ENCODE measurements around the gene EVX2. TPM values are rescaled to one million over a fixed set of nuclear protein-coding genes. Genes with fewer than 3 reads are reported as not detected.

Gene EVX2
- total RNA-seq, 1 experiment from 2014 or later: not detected

DNA sequence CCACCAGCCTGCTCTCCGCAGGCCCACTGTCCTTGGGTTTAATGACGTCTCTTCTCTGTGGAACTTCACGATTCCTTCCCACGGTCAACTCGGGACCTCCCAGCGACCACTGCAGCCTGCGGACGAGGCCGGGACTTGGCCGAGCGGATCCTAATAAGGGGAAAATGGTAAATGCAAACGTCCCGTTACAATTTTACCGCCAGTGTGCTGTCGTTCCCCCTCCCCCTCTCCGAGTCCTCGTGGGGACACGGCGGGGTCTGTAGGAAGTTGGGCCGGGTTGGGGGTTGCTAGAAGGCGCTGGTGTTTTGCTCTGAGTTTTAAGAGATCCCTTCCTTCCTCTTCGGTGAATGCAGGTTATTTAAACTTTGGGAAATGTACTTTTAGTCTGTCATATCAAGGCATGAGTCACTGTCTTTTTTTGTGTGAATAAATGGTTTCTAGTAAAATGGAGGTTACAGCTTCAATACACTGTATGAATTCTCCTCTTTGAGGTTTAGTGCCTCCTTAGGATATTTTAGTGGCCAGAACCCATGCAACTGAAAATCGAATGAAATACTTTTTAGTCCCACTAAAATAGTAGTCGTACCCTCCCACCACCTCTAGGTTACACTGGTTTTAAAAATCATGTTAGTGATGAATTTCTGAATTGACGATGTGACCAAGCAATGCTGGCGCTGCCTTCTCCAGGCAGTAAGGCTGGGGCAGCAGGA, 25.6 kb upstream of the EVX2 start:
- DNase-seq (no peak), ATAC-seq (no peak)
- Histone ChIP-seq H3K4me3 (ENCODE audit: low read length) (no peak overlapping the region), H3K4me2 (ENCODE audit: low read length) (no peak overlapping the region), H3K4me1 (ENCODE audit: insufficient read depth, low read length) (peaks cover 8% of the 10 kb centered on the region), H3K27ac (ENCODE audit: low read length) (no peak overlapping the region), H3K9ac (ENCODE audit: low read length) (no peak overlapping the region), H4K20me1 (ENCODE audit: low read length) (no peaks in the 10 kb centered on the region), H3K27me3 (ENCODE audit: low read length) (peaks cover 34% of the 10 kb centered on the region), H3K9me3 (ENCODE audit: low read length) (no peaks in the 10 kb centered on the region), H3F3A (ENCODE audit: low read length, unreplicated experiment) (no peaks in the 10 kb centered on the region), H3K79me2 (ENCODE audit: low read length) (no peaks in the 10 kb centered on the region), H3K9me2 (replicated peaks; ENCODE audit: low read length) (no peaks in the 10 kb centered on the region), H3K36me3 (ENCODE audit: low read depth, low read length) (no peaks in the 10 kb centered on the region), H2AFZ (ENCODE audit: low read length) (no peak overlapping the region)
- BruUV-seq (replicated peaks): no TSS peak
- ChIA-PET POLR2A (ENCODE audit: unreplicated experiment) (no interaction called here), CTCF (no interaction called here)
- no peak for TF ChIP-seq EZH2phosphoT487 (IDR thresholded peaks at IDR 0.05; ENCODE audit: borderline replicate concordance, low read length)
- TF ChIP-seq EZH2 (IDR thresholded peaks at IDR 0.05; ENCODE audit: low read length, unreplicated experiment): no peak
- no peak for TF ChIP-seq CTCF (conservative IDR thresholded peaks at IDR 0.05; ENCODE audit: low read depth, low read length)
- intact Hi-C loops (cut with micrococcal nuclease): no loop called here

DNA sequence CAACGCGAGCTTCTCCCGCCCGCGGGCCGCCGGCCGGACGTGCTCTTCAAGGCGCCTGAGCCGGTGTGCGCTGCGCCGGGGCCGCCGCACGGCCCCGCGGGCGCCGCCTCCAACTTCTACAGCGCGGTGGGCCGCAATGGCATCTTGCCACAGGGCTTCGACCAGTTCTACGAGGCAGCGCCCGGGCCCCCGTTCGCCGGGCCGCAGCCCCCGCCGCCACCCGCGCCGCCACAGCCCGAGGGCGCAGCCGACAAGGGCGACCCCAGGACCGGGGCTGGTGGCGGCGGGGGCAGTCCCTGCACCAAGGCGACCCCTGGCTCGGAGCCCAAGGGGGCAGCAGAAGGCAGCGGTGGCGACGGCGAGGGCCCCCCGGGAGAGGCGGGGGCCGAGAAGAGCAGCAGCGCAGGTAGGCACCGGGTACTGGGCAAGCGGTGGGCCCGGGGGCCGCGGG, 24.0 kb upstream of the EVX2 start:
- no peaks in the 10 kb centered on the region for H3K9me3 ChIP-seq (ENCODE audit: low read length)
- H3K36me3 ChIP-seq (ENCODE audit: low read depth, low read length): no peaks in the 10 kb centered on the region
- intact Hi-C loops (cut with micrococcal nuclease): no loop called here
- H3F3A ChIP-seq (ENCODE audit: low read length, unreplicated experiment): no peaks in the 10 kb centered on the region
- no peak overlapping the region for H3K4me3 ChIP-seq (ENCODE audit: low read length)
- no peak overlapping the region for H3K4me2 ChIP-seq (ENCODE audit: low read length)
- no peak overlapping the region for H3K27ac ChIP-seq (ENCODE audit: low read length)
- no peaks in the 10 kb centered on the region for H3K9me2 ChIP-seq (replicated peaks; ENCODE audit: low read length)
- peaks cover 10% of the 10 kb centered on the region for H3K4me1 ChIP-seq (ENCODE audit: insufficient read depth, low read length)
- no peak for ATAC-seq
- H3K9ac ChIP-seq (ENCODE audit: low read length): no peak overlapping the region
- no TSS peak for BruUV-seq (replicated peaks)
- H2AFZ ChIP-seq (ENCODE audit: low read length): no peak overlapping the region
- DNase-seq: no peak
- H4K20me1 ChIP-seq (ENCODE audit: low read length): no peaks in the 10 kb centered on the region
- TF ChIP-seq CTCF (conservative IDR thresholded peaks at IDR 0.05; ENCODE audit: low read depth, low read length): no peak
- TF ChIP-seq EZH2phosphoT487 (IDR thresholded peaks at IDR 0.05; ENCODE audit: borderline replicate concordance, low read length): no peak
- no peak for TF ChIP-seq EZH2 (IDR thresholded peaks at IDR 0.05; ENCODE audit: low read length, unreplicated experiment)
- H3K79me2 ChIP-seq (ENCODE audit: low read length): no peaks in the 10 kb centered on the region
- POLR2A ChIA-PET (ENCODE audit: unreplicated experiment): no interaction called here
- peaks cover 20% of the 10 kb centered on the region for H3K27me3 ChIP-seq (ENCODE audit: low read length)
- CTCF ChIA-PET: no interaction called here

Data from PC-3 (cell line).